Measurements from ENCODE around the gene GANC.

DNA sequence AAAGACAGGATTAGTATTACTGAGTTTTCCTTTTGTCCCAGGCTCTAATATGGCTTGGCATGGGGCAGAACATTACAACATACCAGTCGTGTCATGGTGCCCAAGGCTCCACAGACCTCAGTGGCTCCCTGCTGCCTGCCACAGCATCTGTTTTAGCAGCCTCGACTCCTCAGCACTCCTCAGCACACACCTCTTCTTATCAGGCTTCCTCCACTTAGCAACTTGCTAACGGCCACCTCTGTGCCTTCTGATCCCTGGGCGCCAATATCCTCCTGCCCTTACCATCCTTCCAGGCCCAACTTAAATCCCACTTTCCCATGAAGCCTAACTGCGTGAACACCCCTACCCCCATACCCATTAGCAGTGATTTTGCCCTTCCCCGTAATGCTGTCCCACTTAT, 80.1 kb downstream of the GANC start:
- TF ChIP-seq ZNF121 (CRISPR knock-in tag; IDR thresholded peaks at IDR 0.05) (no peak), TCF7 (CRISPR knock-in tag; IDR thresholded peaks at IDR 0.05; ENCODE audit: low read depth) (no peak), CREB1 (CRISPR knock-in tag; IDR thresholded peaks at IDR 0.05) (no peak), FOXJ3 (CRISPR knock-in tag; IDR thresholded peaks at IDR 0.05; ENCODE audit: borderline replicate concordance) (no peak), NR3C1 (CRISPR knock-in tag; conservative IDR thresholded peaks at IDR 0.05; ENCODE audit: low read depth) (no peak), NR2C2 (CRISPR knock-in tag; IDR thresholded peaks at IDR 0.05) (no peak), ELF4 (CRISPR knock-in tag; IDR thresholded peaks at IDR 0.05; ENCODE audit: low read depth) (no peak), ZNF317 (CRISPR knock-in tag; IDR thresholded peaks at IDR 0.05; ENCODE audit: borderline replicate concordance, low read depth) (no peak)
- TF ChIP-seq, protein P1, sequence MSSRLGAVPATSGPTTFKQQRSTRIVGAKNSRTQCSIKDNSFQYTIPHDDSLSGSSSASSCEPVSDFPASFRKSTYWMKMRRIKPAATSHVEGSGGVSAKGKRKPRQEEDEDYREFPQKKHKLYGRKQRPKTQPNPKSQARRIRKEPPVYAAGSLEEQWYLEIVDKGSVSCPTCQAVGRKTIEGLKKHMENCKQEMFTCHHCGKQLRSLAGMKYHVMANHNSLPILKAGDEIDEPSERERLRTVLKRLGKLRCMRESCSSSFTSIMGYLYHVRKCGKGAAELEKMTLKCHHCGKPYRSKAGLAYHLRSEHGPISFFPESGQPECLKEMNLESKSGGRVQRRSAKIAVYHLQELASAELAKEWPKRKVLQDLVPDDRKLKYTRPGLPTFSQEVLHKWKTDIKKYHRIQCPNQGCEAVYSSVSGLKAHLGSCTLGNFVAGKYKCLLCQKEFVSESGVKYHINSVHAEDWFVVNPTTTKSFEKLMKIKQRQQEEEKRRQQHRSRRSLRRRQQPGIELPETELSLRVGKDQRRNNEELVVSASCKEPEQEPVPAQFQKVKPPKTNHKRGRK (CRISPR knock-in tag; IDR thresholded peaks at IDR 0.05; ENCODE audit: borderline replicate concordance), result no peak
- TF ChIP-seq, protein P2, sequence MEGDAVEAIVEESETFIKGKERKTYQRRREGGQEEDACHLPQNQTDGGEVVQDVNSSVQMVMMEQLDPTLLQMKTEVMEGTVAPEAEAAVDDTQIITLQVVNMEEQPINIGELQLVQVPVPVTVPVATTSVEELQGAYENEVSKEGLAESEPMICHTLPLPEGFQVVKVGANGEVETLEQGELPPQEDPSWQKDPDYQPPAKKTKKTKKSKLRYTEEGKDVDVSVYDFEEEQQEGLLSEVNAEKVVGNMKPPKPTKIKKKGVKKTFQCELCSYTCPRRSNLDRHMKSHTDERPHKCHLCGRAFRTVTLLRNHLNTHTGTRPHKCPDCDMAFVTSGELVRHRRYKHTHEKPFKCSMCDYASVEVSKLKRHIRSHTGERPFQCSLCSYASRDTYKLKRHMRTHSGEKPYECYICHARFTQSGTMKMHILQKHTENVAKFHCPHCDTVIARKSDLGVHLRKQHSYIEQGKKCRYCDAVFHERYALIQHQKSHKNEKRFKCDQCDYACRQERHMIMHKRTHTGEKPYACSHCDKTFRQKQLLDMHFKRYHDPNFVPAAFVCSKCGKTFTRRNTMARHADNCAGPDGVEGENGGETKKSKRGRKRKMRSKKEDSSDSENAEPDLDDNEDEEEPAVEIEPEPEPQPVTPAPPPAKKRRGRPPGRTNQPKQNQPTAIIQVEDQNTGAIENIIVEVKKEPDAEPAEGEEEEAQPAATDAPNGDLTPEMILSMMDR (IDR thresholded peaks at IDR 0.05), result no peak
- TF ChIP-seq, protein P3, sequence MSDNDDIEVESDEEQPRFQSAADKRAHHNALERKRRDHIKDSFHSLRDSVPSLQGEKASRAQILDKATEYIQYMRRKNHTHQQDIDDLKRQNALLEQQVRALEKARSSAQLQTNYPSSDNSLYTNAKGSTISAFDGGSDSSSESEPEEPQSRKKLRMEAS (CRISPR knock-in tag; IDR thresholded peaks at IDR 0.05), result no peak

Measured in WTC11 (cell line).